GM12878 (cell line): ENCODE data around the gene MRNIP. TPM values are rescaled to one million over a fixed set of nuclear protein-coding genes. Genes with fewer than 3 reads are reported as not detected.

Source experiments
- ATAC-seq: fragments of 200-7000 bp; cut with Tn5 transposase; 3 replicates; pipeline ENCODE4 v1.9.1; 2020; ENCODE audit warnings: mild to moderate bottlenecking, moderate library complexity
- BruUV-seq: library from RNA; stranded (reverse); fragments of 400-500 nt; replicated peaks from 2 replicates; lab custom pipeline; 2021; lab: Mats Ljungman, UMichigan
- CTCF ChIA-PET: fragments of 300-600 bp; sonication (Branson Sonifier 250); formaldehyde crosslinking; extraction: SDS; loops from one replicate; lab custom pipeline; 2021; ENCODE audit warnings: inconsistent platforms; lab: Yijun Ruan, JAX
- POLR2A ChIA-PET: fragments of 350-600 bp; formaldehyde crosslinking; extraction: SDS; loops from one replicate; lab custom pipeline; 2021; ENCODE audit warnings: inconsistent platforms; lab: Charles Lee
- RAD21 ChIA-PET: fragments of 300-600 bp; sonication (Branson Sonifier 250); formaldehyde crosslinking; loops from one replicate; lab custom pipeline; 2023; ENCODE audit warnings: antibody characterized with exemption; ENCODE audit not compliant: unreplicated experiment; lab: Charles Lee
- SMC1A ChIA-PET: fragments of 300-600 bp; sonication (Branson Sonifier 250); formaldehyde crosslinking; loops from one replicate; lab custom pipeline; 2023; ENCODE audit not compliant: unreplicated experiment, uncharacterized antibody; lab: Charles Lee
- DNase-seq: peaks from one replicate; pipeline ENCODE4 v3.0.0-alpha.2; 2011; ENCODE audit warnings: low read depth, low spot score
- FAIRE-seq: peaks from 3 replicates; lab custom pipeline; 2011; peaks lifted over from hg19 to GRCh38; lab: Jason Lieb, UNC
- H2AFZ ChIP-seq: 2 replicates; pipeline ENCODE4 v1.6.0; 2011; ENCODE audit warnings: low read depth, low read length, control low read depth; ENCODE audit not compliant: control insufficient read depth
- H3K27ac ChIP-seq: 2 replicates; pipeline ENCODE4 v1.5.1; 2011; ENCODE audit warnings: control low read depth; ENCODE audit not compliant: control insufficient read depth, insufficient read depth
- H3K27me3 ChIP-seq, 2 experiments: replicated peaks in 1 of 2; 2 replicates each; pipeline versions ENCODE4 v1.6.0 to v1.6.1; 2011; ENCODE audit warnings: low read length in 1 of 2; ENCODE audit not compliant: control insufficient read depth in 2 of 2, insufficient read depth in 2 of 2
- H3K36me3 ChIP-seq, 2 experiments: 2 replicates each; pipeline ENCODE4 v1.5.1; 2011; ENCODE audit warnings: low read length in 1 of 2; ENCODE audit not compliant: control insufficient read depth in 2 of 2, insufficient read depth in 2 of 2
- H3K4me1 ChIP-seq: 2 replicates; pipeline ENCODE4 v1.6.1; 2011; ENCODE audit warnings: mild to moderate bottlenecking, low read length, moderate library complexity, mixed read lengths; ENCODE audit not compliant: control insufficient read depth, insufficient read depth
- H3K4me2 ChIP-seq: 2 replicates; pipeline ENCODE4 v1.6.0; 2011; ENCODE audit warnings: control low read depth; ENCODE audit not compliant: control insufficient read depth, insufficient read depth
- H3K4me3 ChIP-seq: fragments of 200-600 bp; sonication (generic); 2 replicates; pipeline ENCODE4 v1.5.1; 2016
- H3K79me2 ChIP-seq: 2 replicates; pipeline ENCODE4 v1.6.0; 2011; ENCODE audit warnings: low read length; ENCODE audit not compliant: control insufficient read depth, insufficient read depth
- H3K9ac ChIP-seq: 2 replicates; pipeline ENCODE4 v1.8.0; 2011; ENCODE audit warnings: low read length, control low read depth, mixed read lengths; ENCODE audit not compliant: control insufficient read depth, insufficient read depth
- H3K9me3 ChIP-seq: replicated peaks from 3 replicates; pipeline ENCODE4 v1.5.1; 2011; ENCODE audit warnings: mild to moderate bottlenecking, low read length; ENCODE audit not compliant: control insufficient read depth, insufficient read depth
- H4K20me1 ChIP-seq: 2 replicates; pipeline ENCODE4 v1.6.0; 2011; ENCODE audit not compliant: control insufficient read depth, insufficient read depth
- ASH2L ChIP-seq: fragments of 300-600, 200-600 bp; sonication (generic); IDR thresholded peaks from 2 replicates; pipeline ENCODE4 v1.6.1; 2017; ENCODE audit warnings: low read depth, mild to moderate bottlenecking, borderline replicate concordance
- CHD1 ChIP-seq: IDR thresholded peaks from 2 replicates; pipeline ENCODE4 v1.6.1; 2012; ENCODE audit warnings: low read depth, low read length, improper control_type of control experiment
- NFYB ChIP-seq: IDR thresholded peaks from 2 replicates; pipeline ENCODE4 v1.6.1; 2011; ENCODE audit warnings: low read depth, mild to moderate bottlenecking, low read length, improper control_type of control experiment, moderate library complexity; ENCODE audit not compliant: insufficient read depth
- RFX5 ChIP-seq: IDR thresholded peaks from 2 replicates; pipeline ENCODE4 v1.6.1; 2011; ENCODE audit warnings: low read depth, low read length, improper control_type of control experiment
- SIN3A ChIP-seq: IDR thresholded peaks from 2 replicates; pipeline ENCODE4 v1.6.1; 2012; ENCODE audit warnings: low read depth, low read length, improper control_type of control experiment
- SP1 ChIP-seq: IDR thresholded peaks from one replicate; pipeline ENCODE4 v1.6.1; 2011; ENCODE audit warnings: low read depth, low read length
- STAT3 ChIP-seq: IDR thresholded peaks from 2 replicates; pipeline ENCODE4 v1.6.1; 2011; ENCODE audit warnings: low read depth, low read length, improper control_type of control experiment
- TBL1XR1 ChIP-seq: IDR thresholded peaks from 2 replicates; pipeline ENCODE4 v1.6.1; 2012; ENCODE audit warnings: low read depth, low read length, improper control_type of control experiment
- WGBS: methylation state at CpG from one replicate; pipeline ENCODE4 v1.1.6; 2016; ENCODE audit warnings: low lambda C conversion rate; ENCODE audit not compliant: insufficient replicate concordance, insufficient coverage; ENCODE audit errors: missing lambda C conversion rate; 5-methylcytosine and 5-hydroxymethylcytosine counted together
- in situ Hi-C: fragments of 300-500 bp; cut with MboI; formaldehyde crosslinking; loops from 9 replicates; pipeline ENCODE4 v1.14.3; 2018; ENCODE audit warnings: mixed read lengths
- intact Hi-C: fragments of 100-400 bp; cut with micrococcal nuclease; formaldehyde crosslinking; loops from one replicate; pipeline ENCODE4 v1.14.2; 2022; ENCODE audit not compliant: unreplicated experiment
- polyA plus RNA-seq, 11 experiments: library from polyadenylated mRNA; depleted of rRNA in 4 of 11; unstranded in 6 of 11; stranded (reverse) in 5 of 11; fragments of >200 nt; fragmentation: Nextera tagmentation in 4 of 11; fragmentation: Illumina TruSeq in 1 of 11; extraction: Ambion mirVana in 4 of 11; extraction: Trizol in 1 of 11; gene quantifications; 1 replicate in 1 of 11; 2 replicates in 10 of 11; pipeline versions ENCODE4 v1.2.1 to v1.2.3, GENCODE V29; 2011 to 2016; ENCODE audit warnings: inconsistent platforms in 2 of 11, missing spikeins in 2 of 11, low read depth in 1 of 11
- total RNA-seq, 4 experiments: library from RNA; depleted of rRNA in 3 of 4; stranded (reverse); fragments of >200 nt in 3 of 4; fragmentation: Illumina TruSeq in 1 of 4; extraction: Trizol in 1 of 4; gene quantifications; 2 replicates each; pipeline versions ENCODE4 v1.2.1 to v1.2.3, GENCODE V29; 2013 to 2021
- TF ChIP-seq, protein P1 (sequence below): fragments of 450-650 bp; formaldehyde crosslinking; IDR thresholded peaks from 2 replicates; pipeline ENCODE4 v1.5.0; 2022; ENCODE audit warnings: mild to moderate bottlenecking, missing genetic modification characterization

The MRNIP gene
- total and polyA plus RNA-seq, 10 of the 15 experiments (the other 5 are each of a cell fraction or from before 2014, with no cell fraction given), result 2.4 to 30.4 (median 13.1) TPM

DNA sequence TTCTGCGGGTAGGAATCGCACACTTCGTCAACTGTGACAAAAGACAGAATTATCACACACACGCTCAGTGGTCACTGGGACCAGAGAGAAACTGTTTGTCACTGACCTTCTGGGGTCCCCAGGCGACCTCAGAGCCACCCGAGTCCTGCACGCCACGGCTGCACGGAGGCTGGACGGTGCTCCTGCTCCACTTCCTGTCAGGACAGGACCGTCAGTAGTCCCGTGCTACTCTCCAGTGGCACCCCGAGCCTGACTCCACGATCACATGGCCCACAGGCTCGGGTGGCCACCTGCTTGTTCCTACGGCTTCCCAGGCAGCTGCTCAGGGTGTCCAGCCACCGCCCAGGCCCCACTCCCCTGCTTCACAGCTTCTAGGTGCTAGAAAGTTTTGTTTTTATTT lies 17.9 kb downstream of the MRNIP start:
- Histone ChIP-seq H3K36me3 (peaks cover 17 to 20% of the 10 kb centered on the region in 2 experiments; a peak in 3 of 4 replicates), H3K4me3 (no peak overlapping the region), H3K4me1 (peaks cover 9% of the 10 kb centered on the region), H3K27me3 (no peaks in the 10 kb centered on the region), H4K20me1 (no peaks in the 10 kb centered on the region), H3K9me3 (no peaks in the 10 kb centered on the region; the same call in 1 of the 3 replicates), H3K4me2 (no peak overlapping the region), H2AFZ (no peak overlapping the region), H3K27ac (no peak overlapping the region), H3K79me2 (no peaks in the 10 kb centered on the region), H3K9ac (no peak overlapping the region)
- CTCF ChIA-PET, result interaction anchor here (1.4 kb wide), 1 partner anchor 39 kb away, joined by 3 read pairs; no protein-coding TSS in a partner anchor
- no peak for FAIRE-seq
- RAD21 ChIA-PET, result no interaction called here
- DNase-seq, result no peak
- no TSS peak for BruUV-seq
- no peak for ATAC-seq
- POLR2A ChIA-PET, result no interaction called here
- in situ Hi-C loops (no loop called here), intact Hi-C loops (no loop called here)
- WGBS, result 84% methylated on average over 17 of the region's 17 CpGs
- no peak for TF ChIP-seq SIN3A
- no peak for TF ChIP-seq RFX5
- TF ChIP-seq ASH2L, result no peak
- TF ChIP-seq CHD1, result no peak
- TF ChIP-seq SP1, result no peak
- TF ChIP-seq NFYB, result no peak
- TF ChIP-seq, protein P1, sequence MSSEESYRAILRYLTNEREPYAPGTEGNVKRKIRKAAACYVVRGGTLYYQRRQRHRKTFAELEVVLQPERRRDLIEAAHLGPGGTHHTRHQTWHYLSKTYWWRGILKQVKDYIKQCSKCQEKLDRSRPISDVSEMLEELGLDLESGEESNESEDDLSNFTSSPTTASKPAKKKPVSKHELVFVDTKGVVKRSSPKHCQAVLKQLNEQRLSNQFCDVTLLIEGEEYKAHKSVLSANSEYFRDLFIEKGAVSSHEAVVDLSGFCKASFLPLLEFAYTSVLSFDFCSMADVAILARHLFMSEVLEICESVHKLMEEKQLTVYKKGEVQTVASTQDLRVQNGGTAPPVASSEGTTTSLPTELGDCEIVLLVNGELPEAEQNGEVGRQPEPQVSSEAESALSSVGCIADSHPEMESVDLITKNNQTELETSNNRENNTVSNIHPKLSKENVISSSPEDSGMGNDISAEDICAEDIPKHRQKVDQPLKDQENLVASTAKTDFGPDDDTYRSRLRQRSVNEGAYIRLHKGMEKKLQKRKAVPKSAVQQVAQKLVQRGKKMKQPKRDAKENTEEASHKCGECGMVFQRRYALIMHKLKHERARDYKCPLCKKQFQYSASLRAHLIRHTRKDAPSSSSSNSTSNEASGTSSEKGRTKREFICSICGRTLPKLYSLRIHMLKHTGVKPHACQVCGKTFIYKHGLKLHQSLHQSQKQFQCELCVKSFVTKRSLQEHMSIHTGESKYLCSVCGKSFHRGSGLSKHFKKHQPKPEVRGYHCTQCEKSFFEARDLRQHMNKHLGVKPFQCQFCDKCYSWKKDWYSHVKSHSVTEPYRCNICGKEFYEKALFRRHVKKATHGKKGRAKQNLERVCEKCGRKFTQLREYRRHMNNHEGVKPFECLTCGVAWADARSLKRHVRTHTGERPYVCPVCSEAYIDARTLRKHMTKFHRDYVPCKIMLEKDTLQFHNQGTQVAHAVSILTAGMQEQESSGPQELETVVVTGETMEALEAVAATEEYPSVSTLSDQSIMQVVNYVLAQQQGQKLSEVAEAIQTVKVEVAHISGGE (CRISPR knock-in tag), result no peak
- no peak for TF ChIP-seq TBL1XR1
- no peak for TF ChIP-seq STAT3
- SMC1A ChIA-PET, result no interaction called here
